SH-SY5Y (cell line): ENCODE data around the gene SERBP1.

Source experiments
- GATA2 ChIP-seq: IDR thresholded peaks from 2 replicates; pipeline ENCODE4 v1.6.1; 2011; ENCODE audit warnings: mild to moderate bottlenecking, low read depth, low read length
- GATA3 ChIP-seq: IDR thresholded peaks from 2 replicates; pipeline ENCODE4 v1.6.1; 2011; ENCODE audit warnings: low read depth, mild to moderate bottlenecking, low read length, moderate library complexity

DNA sequence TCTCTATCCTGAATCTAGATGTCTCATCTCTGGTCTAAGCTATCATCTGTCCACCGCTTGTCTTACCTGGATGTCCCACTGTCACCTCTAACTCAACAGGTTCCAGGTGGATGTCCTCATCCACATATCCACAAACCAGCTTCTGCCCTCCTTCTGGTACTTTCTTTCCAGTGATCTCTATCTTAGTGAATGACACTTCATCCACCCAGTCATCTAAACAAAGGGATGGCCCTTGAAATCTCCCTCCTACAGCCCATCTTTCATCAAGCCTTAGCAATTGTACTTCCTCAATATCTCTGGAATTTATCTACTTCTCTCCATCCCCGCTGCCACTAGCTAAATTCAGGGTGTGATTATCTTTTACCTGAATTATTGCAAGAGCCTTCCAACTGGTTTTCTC is 33.9 kb upstream of the SERBP1 start:
- TF ChIP-seq GATA2: no peak
- TF ChIP-seq GATA3: no peak
